Measurements from ENCODE around the gene HDAC9. TPM values are rescaled to one million over a fixed set of nuclear protein-coding genes. Genes with fewer than 3 reads are reported as not detected.
A peak's percentile ranks its signal among the peaks of the same experiment; 100 is the strongest.

The HDAC9 gene
- 21.3 TPM for polyA plus RNA-seq (2012; ENCODE audit: missing spikeins)

- FAIRE-seq (peak; percentile 87), DNase-seq (ENCODE audit: insufficient read length) (no peak)
- peak; percentile 86 for TF ChIP-seq POLR2A (IDR thresholded peaks at IDR 0.05; ENCODE audit: low read depth, low read length)
- TF ChIP-seq TAF1 (IDR thresholded peaks at IDR 0.05; ENCODE audit: borderline replicate concordance, low read depth, low read length), result peak; percentile 61; the same call in 1 of the 2 replicates
- peak; percentile 75 for TF ChIP-seq POLR2AphosphoS5 (IDR thresholded peaks at IDR 0.05; ENCODE audit: low read depth, low read length)
Measured at GRCh38 chr7:18495412-18496340, at the start of gene HDAC9. Gene HDAC9, plus strand, starts transcription at chr7:18495749. Its CDS starts 554 bp downstream, at chr7:18496303.

DNA sequence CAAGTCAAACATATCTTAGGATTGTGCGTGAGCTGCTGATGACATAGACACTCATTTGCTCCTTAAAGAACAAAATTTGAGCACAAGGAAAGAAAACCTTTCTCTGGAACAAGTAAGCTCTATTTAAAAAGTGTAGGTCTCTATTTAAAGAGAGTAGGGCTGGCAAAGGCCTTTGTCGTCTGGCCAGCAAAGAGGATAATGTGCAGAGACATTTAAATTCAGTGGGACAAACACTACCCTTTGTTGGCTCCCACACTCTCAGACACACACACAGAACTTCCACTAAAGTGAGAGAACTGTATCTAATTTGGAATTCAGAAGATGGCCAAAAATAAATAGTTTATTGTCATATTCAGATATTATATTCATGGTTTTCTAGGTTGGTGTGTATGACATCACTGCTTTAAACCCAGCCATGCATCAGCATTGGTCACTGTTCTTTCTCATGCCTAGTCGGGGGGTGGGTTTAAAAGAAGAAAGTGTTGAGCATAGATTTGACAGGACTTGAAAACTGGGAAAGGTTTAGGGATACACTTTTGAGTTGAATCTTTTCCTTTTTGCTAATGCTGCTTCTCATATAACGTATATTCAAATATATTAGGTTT, 49.5 kb upstream of the HDAC9 start:
- FAIRE-seq (no peak), DNase-seq (ENCODE audit: insufficient read length) (no peak)
- TF ChIP-seq TAF1 (IDR thresholded peaks at IDR 0.05; ENCODE audit: borderline replicate concordance, low read depth, low read length), result no peak
- TF ChIP-seq POLR2A (IDR thresholded peaks at IDR 0.05; ENCODE audit: low read depth, low read length), result no peak
- no peak for TF ChIP-seq POLR2AphosphoS5 (IDR thresholded peaks at IDR 0.05; ENCODE audit: low read depth, low read length)

GRCh38 chr7:18450019-18450418, 45.5 kb upstream of the HDAC9 start:
- DNase-seq (ENCODE audit: insufficient read length), result no peak
- no peak for TF ChIP-seq POLR2AphosphoS5 (IDR thresholded peaks at IDR 0.05; ENCODE audit: low read depth, low read length)
- no peak for TF ChIP-seq POLR2A (IDR thresholded peaks at IDR 0.05; ENCODE audit: low read depth, low read length)
- no peak for TF ChIP-seq TAF1 (IDR thresholded peaks at IDR 0.05; ENCODE audit: borderline replicate concordance, low read depth, low read length)
- FAIRE-seq, result no peak

- TF ChIP-seq TAF1 (IDR thresholded peaks at IDR 0.05; ENCODE audit: borderline replicate concordance, low read depth, low read length) (no peak), POLR2A (IDR thresholded peaks at IDR 0.05; ENCODE audit: low read depth, low read length) (no peak), POLR2AphosphoS5 (IDR thresholded peaks at IDR 0.05; ENCODE audit: low read depth, low read length) (no peak)
- DNase-seq (ENCODE audit: insufficient read length) (no peak), FAIRE-seq (no peak)
Measured at GRCh38 chr7:18455606-18456005, 39.9 kb upstream of the HDAC9 start.

- FAIRE-seq (no peak), DNase-seq (ENCODE audit: insufficient read length) (no peak)
- TF ChIP-seq POLR2AphosphoS5 (IDR thresholded peaks at IDR 0.05; ENCODE audit: low read depth, low read length) (no peak), POLR2A (IDR thresholded peaks at IDR 0.05; ENCODE audit: low read depth, low read length) (no peak), TAF1 (IDR thresholded peaks at IDR 0.05; ENCODE audit: borderline replicate concordance, low read depth, low read length) (no peak)
Measured at GRCh38 chr7:18457832-18458231, 37.7 kb upstream of the HDAC9 start.

- TF ChIP-seq TAF1 (IDR thresholded peaks at IDR 0.05; ENCODE audit: borderline replicate concordance, low read depth, low read length), result no peak
- DNase-seq (ENCODE audit: insufficient read length) (no peak), FAIRE-seq (no peak)
Measured at GRCh38 chr7:18458830-18459229, 36.7 kb upstream of the HDAC9 start.

GRCh38 chr7:18459484-18460245, 35.9 kb upstream of the HDAC9 start:
- TF ChIP-seq POLR2AphosphoS5 (IDR thresholded peaks at IDR 0.05; ENCODE audit: low read depth, low read length) (no peak), POLR2A (IDR thresholded peaks at IDR 0.05; ENCODE audit: low read depth, low read length) (no peak), TAF1 (IDR thresholded peaks at IDR 0.05; ENCODE audit: borderline replicate concordance, low read depth, low read length) (no peak)
- DNase-seq (ENCODE audit: insufficient read length) (no peak), FAIRE-seq (peak; percentile 24)

- TF ChIP-seq TAF1 (IDR thresholded peaks at IDR 0.05; ENCODE audit: borderline replicate concordance, low read depth, low read length), result no peak
- no peak for TF ChIP-seq POLR2A (IDR thresholded peaks at IDR 0.05; ENCODE audit: low read depth, low read length)
- TF ChIP-seq POLR2AphosphoS5 (IDR thresholded peaks at IDR 0.05; ENCODE audit: low read depth, low read length), result no peak
- FAIRE-seq, result peak; percentile 60
- DNase-seq (ENCODE audit: insufficient read length), result no peak
Measured at GRCh38 chr7:18461785-18462467, 33.6 kb upstream of the HDAC9 start.

- no peak for TF ChIP-seq TAF1 (IDR thresholded peaks at IDR 0.05; ENCODE audit: borderline replicate concordance, low read depth, low read length)
- no peak for TF ChIP-seq POLR2A (IDR thresholded peaks at IDR 0.05; ENCODE audit: low read depth, low read length)
- no peak for TF ChIP-seq POLR2AphosphoS5 (IDR thresholded peaks at IDR 0.05; ENCODE audit: low read depth, low read length)
- DNase-seq (ENCODE audit: insufficient read length) (no peak), FAIRE-seq (no peak)
Measured at GRCh38 chr7:18464830-18465229, 30.7 kb upstream of the HDAC9 start.

DNA sequence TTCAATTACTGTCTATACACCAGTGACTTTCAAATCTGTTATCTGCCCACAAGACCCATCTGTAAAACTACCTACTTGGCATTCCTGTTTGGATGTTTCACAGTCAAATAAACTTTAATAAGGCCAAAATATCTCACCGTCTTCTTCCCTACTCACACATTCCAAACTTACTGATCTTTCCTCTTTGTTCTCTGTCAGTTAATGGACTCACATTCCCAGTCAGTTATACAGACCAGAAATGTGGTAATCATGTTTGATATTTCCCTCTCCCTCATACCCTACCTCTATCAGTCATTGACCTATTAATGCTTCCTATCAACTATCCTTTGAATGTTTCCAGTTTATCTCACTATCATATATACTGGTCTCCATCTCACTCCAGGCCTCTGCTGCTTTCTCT, 28.5 kb upstream of the HDAC9 start:
- FAIRE-seq (no peak), DNase-seq (ENCODE audit: insufficient read length) (no peak)
- TF ChIP-seq TAF1 (IDR thresholded peaks at IDR 0.05; ENCODE audit: borderline replicate concordance, low read depth, low read length) (no peak), POLR2A (IDR thresholded peaks at IDR 0.05; ENCODE audit: low read depth, low read length) (no peak), POLR2AphosphoS5 (IDR thresholded peaks at IDR 0.05; ENCODE audit: low read depth, low read length) (no peak)

GRCh38 chr7:18468795-18469194, 26.8 kb upstream of the HDAC9 start:
- DNase-seq (ENCODE audit: insufficient read length) (no peak), FAIRE-seq (no peak)
- TF ChIP-seq POLR2A (IDR thresholded peaks at IDR 0.05; ENCODE audit: low read depth, low read length) (no peak), TAF1 (IDR thresholded peaks at IDR 0.05; ENCODE audit: borderline replicate concordance, low read depth, low read length) (no peak), POLR2AphosphoS5 (IDR thresholded peaks at IDR 0.05; ENCODE audit: low read depth, low read length) (no peak)

All from GM12892 (cell line).